B cell (primary cell): ENCODE measurements around the gene CRCP. TPM values are rescaled to one million over a fixed set of nuclear protein-coding genes. Genes with fewer than 3 reads are reported as not detected.

Experiments used
- ATAC-seq: fragments of 200-7000 bp; cut with Tn5 transposase; one replicate; pipeline ENCODE4 v1.10.0; 2021; ENCODE audit warnings: low read depth, mild to moderate bottlenecking, moderate number of reproducible peaks, moderate library complexity
- CTCF ChIA-PET: fragments of 350-600 bp; sonication (Branson Sonifier 250); formaldehyde crosslinking; loops from one replicate; lab custom pipeline; 2021; ENCODE audit warnings: antibody characterized with exemption, inconsistent platforms; lab: Charles Lee
- POLR2A ChIA-PET: fragments of 350-600 bp; sonication (Branson Sonifier 250); formaldehyde crosslinking; loops from one replicate; lab custom pipeline; 2021; ENCODE audit warnings: antibody characterized with exemption; lab: Charles Lee
- DNase-seq: peaks from one replicate; pipeline ENCODE4 v3.0.0; 2013
- H2AFZ ChIP-seq: 2 replicates; pipeline ENCODE4 v1.6.1; 2012; ENCODE audit warnings: mild to moderate bottlenecking, low read depth, low read length; ENCODE audit not compliant: insufficient read depth, poor library complexity, severe bottlenecking
- H3K27ac ChIP-seq, 2 donors: 1 replicate in 1 of 2; 2 replicates in 1 of 2; pipeline ENCODE4 v1.5.1; 2012 to 2013; ENCODE audit warnings: low read length in 2 of 2, mild to moderate bottlenecking in 2 of 2, moderate library complexity in 1 of 2
- H3K27me3 ChIP-seq, 4 experiments: fragments of 200-600 bp in 1 of 4; sonication (generic) in 1 of 4; replicated peaks in 1 of 4; 1 replicate in 2 of 4; 2 replicates in 2 of 4; pipeline versions ENCODE4 v1.6.1 to v1.7.0; 2013 to 2016; ENCODE audit warnings: low read length in 3 of 4, mild to moderate bottlenecking in 2 of 4, mixed read lengths in 1 of 4, moderate library complexity in 1 of 4; ENCODE audit not compliant: insufficient read depth in 4 of 4, control insufficient read depth in 3 of 4; ENCODE audit errors: control extremely low read depth in 1 of 4
- H3K36me3 ChIP-seq, 2 experiments: replicated peaks in 1 of 2; 1 replicate in 1 of 2; 2 replicates in 1 of 2; pipeline versions ENCODE4 v1.6.1 to v1.7.1; 2013; ENCODE audit warnings: low read length in 1 of 2; ENCODE audit not compliant: insufficient read depth in 2 of 2, control insufficient read depth in 1 of 2; ENCODE audit errors: control extremely low read depth in 1 of 2, extremely low read depth in 1 of 2
- H3K4me1 ChIP-seq, 2 donors: fragments of 200-600 bp in 1 of 2; sonication (generic) in 1 of 2; 1 replicate in 1 of 2; 2 replicates in 1 of 2; pipeline versions ENCODE4 v1.5.1 to v1.6.1; 2013 to 2017; ENCODE audit warnings: low read length in 2 of 2; ENCODE audit not compliant: control insufficient read depth in 2 of 2, insufficient read depth in 2 of 2
- H3K4me2 ChIP-seq: replicated peaks from 2 replicates; pipeline ENCODE3; 2012; ENCODE audit warnings: mild to moderate bottlenecking, low read depth, low read length; ENCODE audit not compliant: poor library complexity, severe bottlenecking
- H3K4me3 ChIP-seq, 5 experiments: fragments of 200-600 bp in 1 of 5; sonication (generic) in 1 of 5; 1 replicate in 3 of 5; 2 replicates in 2 of 5; pipeline versions ENCODE4 v1.5.1 to v1.7.0; 2011 to 2016; ENCODE audit warnings: low read length in 4 of 5, mild to moderate bottlenecking in 4 of 5, low read depth in 2 of 5, control low read depth in 1 of 5, moderate library complexity in 1 of 5; ENCODE audit not compliant: insufficient read depth in 1 of 5; ENCODE audit errors: control extremely low read depth in 1 of 5, extremely low read depth in 1 of 5
- H3K79me2 ChIP-seq: fragments of 200-600 bp; sonication (generic); one replicate; pipeline ENCODE4 v1.6.0; 2016; ENCODE audit warnings: low read length; ENCODE audit not compliant: control insufficient read depth, insufficient read depth
- H3K9ac ChIP-seq: fragments of 200-600 bp; sonication (generic); 2 replicates; pipeline ENCODE4 v1.6.1; 2017; ENCODE audit warnings: mild to moderate bottlenecking, low read length, moderate library complexity
- H3K9me3 ChIP-seq, 3 donors: one replicate each; pipeline versions ENCODE4 v1.6.1 to v1.7.1; 2013; ENCODE audit warnings: low read length in 2 of 3; ENCODE audit not compliant: control insufficient read depth in 2 of 3, insufficient read depth in 1 of 3; ENCODE audit errors: control extremely low read depth in 1 of 3
- H4K20me1 ChIP-seq: 2 replicates; pipeline ENCODE4 v1.6.0; 2012; ENCODE audit warnings: mild to moderate bottlenecking, low read length; ENCODE audit not compliant: insufficient read depth, control insufficient read depth, poor library complexity, severe bottlenecking
- H3K27ac Mint-ChIP-seq: one replicate; pipeline ENCODE4 v1.8.0; 2021; ENCODE audit warnings: mixed read lengths
- H3K27me3 Mint-ChIP-seq: one replicate; pipeline ENCODE4 v1.8.0; 2021; ENCODE audit warnings: mixed read lengths
- H3K4me1 Mint-ChIP-seq: one replicate; pipeline ENCODE4 v1.8.0; 2021; ENCODE audit warnings: mixed read lengths
- H3K4me3 Mint-ChIP-seq: one replicate; pipeline ENCODE4 v1.8.0; 2021; ENCODE audit warnings: mixed read lengths
- H3K9me3 Mint-ChIP-seq: one replicate; pipeline ENCODE4 v1.8.0; 2022; ENCODE audit warnings: mixed read lengths; ENCODE audit not compliant: insufficient read depth
- EZH2 ChIP-seq: IDR thresholded peaks from 2 replicates; pipeline ENCODE4 v1.6.1; 2012; ENCODE audit warnings: borderline replicate concordance, low read depth, mild to moderate bottlenecking, moderate library complexity, low read length; ENCODE audit not compliant: insufficient read depth, poor library complexity, severe bottlenecking
- WGBS: methylation state at CpG from one replicate; pipeline ENCODE4 v1.1.5; 2013; ENCODE audit warnings: missing lambda C conversion rate; ENCODE audit not compliant: insufficient coverage; 5-methylcytosine and 5-hydroxymethylcytosine counted together
- intact Hi-C: fragments of 100-400 bp; cut with micrococcal nuclease; formaldehyde crosslinking; loops from one replicate; pipeline ENCODE4 v1.10.0; 2022
- polyA plus RNA-seq: library from polyadenylated mRNA; depleted of rRNA; stranded (reverse); fragments of >200 nt; gene quantifications from 2 replicates; pipeline ENCODE4 v1.2.3, GENCODE V29; 2012
- total RNA-seq, 2 donors: library from RNA; stranded (reverse); fragments of 120-200 nt in 1 of 2; gene quantifications; 1 replicate in 1 of 2; 2 replicates in 1 of 2; pipeline versions ENCODE4 v1.2.3 to v1.2.4, GENCODE V29; 2013 to 2022
- TF ChIP-seq, protein P1 (sequence below): fragments of 200-600 bp; IDR thresholded peaks from one replicate; pipeline ENCODE4 v1.8.0; 2022; ENCODE audit warnings: antibody characterized with exemption, mild to moderate bottlenecking

The CRCP gene
- total and polyA plus RNA-seq, 2 donors (not counting 1 experiment from before 2014, with no cell fraction given), result 20.8 to 39.6 TPM

DNA sequence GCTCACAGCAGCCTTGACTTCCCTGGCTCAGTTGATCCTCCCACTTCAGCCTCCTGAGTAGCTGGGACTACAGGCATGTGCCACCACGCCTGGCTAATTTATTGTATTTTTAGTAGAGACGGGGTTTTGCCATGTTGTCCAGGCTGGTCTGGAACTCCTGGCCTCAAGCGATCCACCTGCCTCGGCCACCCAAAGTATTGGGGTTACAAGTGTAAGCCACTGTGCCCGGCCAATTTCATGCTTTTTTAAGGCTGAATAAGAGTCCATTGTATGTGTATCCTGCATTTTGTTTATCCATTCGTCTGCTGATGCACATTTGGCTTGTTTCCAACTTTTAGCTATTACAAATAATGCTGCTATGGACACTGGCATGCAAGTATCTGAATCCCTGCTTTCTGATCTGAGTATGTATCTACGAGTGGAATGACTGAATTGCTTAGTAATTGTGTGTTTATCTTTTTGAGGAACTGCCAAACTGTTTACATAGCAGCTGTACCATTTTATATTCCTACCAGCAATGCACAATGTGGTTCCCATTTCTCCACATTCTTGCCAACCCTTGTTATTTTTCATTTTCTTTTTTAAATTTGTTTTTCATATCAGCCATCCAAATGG, 53.2 kb downstream of the CRCP start:
- intact Hi-C loops, result no loop called here

DNA sequence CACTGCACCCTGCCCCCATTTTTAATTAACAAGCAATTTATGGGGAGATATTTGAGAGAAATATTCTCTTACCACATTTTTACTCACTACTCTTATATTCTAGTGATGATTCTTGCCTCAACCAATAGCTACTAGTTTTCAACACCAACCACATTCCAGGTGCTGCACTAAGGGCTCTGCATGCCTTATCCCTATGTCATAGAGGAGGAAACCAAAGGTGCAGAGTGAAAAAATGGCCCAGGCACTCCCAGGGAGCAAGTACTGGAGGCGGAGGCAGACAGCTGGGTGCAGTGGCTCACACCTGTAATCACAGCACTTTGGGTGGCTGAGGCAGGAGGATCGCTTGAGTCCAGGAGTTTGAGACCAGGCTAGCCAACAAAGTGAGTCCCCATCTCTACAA, 55.0 kb downstream of the CRCP start:
- Histone ChIP-seq H2AFZ (no peak overlapping the region), H3K4me2 (no peak overlapping the region), H3K4me1 (no peaks in the 10 kb centered on the region), H3K9ac (no peak overlapping the region), H4K20me1 (no peaks in the 10 kb centered on the region), H3K36me3 (no peaks in the 10 kb centered on the region), H3K27me3 (no peaks in the 10 kb centered on the region), H3K9me3 (no peaks in the 10 kb centered on the region), H3K27ac (no peak overlapping the region), H3K4me3 (no peak overlapping the region), H3K79me2 (no peaks in the 10 kb centered on the region)
- H3K4me3 Mint-ChIP-seq, result no peak overlapping the region
- ATAC-seq (no peak), DNase-seq (no peak)
- ChIA-PET CTCF (no interaction called here), POLR2A (no interaction called here)
- no peaks in the 10 kb centered on the region for H3K27me3 Mint-ChIP-seq
- TF ChIP-seq EZH2, result no peak
- TF ChIP-seq, protein P1, sequence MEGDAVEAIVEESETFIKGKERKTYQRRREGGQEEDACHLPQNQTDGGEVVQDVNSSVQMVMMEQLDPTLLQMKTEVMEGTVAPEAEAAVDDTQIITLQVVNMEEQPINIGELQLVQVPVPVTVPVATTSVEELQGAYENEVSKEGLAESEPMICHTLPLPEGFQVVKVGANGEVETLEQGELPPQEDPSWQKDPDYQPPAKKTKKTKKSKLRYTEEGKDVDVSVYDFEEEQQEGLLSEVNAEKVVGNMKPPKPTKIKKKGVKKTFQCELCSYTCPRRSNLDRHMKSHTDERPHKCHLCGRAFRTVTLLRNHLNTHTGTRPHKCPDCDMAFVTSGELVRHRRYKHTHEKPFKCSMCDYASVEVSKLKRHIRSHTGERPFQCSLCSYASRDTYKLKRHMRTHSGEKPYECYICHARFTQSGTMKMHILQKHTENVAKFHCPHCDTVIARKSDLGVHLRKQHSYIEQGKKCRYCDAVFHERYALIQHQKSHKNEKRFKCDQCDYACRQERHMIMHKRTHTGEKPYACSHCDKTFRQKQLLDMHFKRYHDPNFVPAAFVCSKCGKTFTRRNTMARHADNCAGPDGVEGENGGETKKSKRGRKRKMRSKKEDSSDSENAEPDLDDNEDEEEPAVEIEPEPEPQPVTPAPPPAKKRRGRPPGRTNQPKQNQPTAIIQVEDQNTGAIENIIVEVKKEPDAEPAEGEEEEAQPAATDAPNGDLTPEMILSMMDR, result no peak
- intact Hi-C loops, result no loop called here
- peaks cover 2% of the 10 kb centered on the region for H3K4me1 Mint-ChIP-seq
- H3K27ac Mint-ChIP-seq, result no peak overlapping the region
- WGBS, result 100% methylated on average over 2 of the region's 2 CpGs
- no peaks in the 10 kb centered on the region for H3K9me3 Mint-ChIP-seq

More for the DNA sequence above, 53.2 kb downstream of the CRCP start:
- TF ChIP-seq, protein P1, result no peak
- Mint-ChIP-seq H3K4me3 (no peak overlapping the region), H3K27me3 (no peaks in the 10 kb centered on the region), H3K27ac (no peak overlapping the region), H3K4me1 (no peaks in the 10 kb centered on the region), H3K9me3 (no peaks in the 10 kb centered on the region)
- ATAC-seq (no peak), DNase-seq (no peak)
- ChIA-PET CTCF (no interaction called here), POLR2A (no interaction called here)
- Histone ChIP-seq H3K9me3 (no peaks in the 10 kb centered on the region), H3K79me2 (no peaks in the 10 kb centered on the region), H3K4me3 (no peak overlapping the region), H3K4me2 (no peak overlapping the region), H3K9ac (no peak overlapping the region), H4K20me1 (no peaks in the 10 kb centered on the region), H3K4me1 (no peaks in the 10 kb centered on the region), H3K27ac (no peak overlapping the region), H3K36me3 (no peaks in the 10 kb centered on the region), H2AFZ (no peak overlapping the region), H3K27me3 (no peaks in the 10 kb centered on the region)
- WGBS, result 82% methylated on average over 6 of the region's 7 CpGs
